ENCODE data around the gene TRPM6.

DNA sequence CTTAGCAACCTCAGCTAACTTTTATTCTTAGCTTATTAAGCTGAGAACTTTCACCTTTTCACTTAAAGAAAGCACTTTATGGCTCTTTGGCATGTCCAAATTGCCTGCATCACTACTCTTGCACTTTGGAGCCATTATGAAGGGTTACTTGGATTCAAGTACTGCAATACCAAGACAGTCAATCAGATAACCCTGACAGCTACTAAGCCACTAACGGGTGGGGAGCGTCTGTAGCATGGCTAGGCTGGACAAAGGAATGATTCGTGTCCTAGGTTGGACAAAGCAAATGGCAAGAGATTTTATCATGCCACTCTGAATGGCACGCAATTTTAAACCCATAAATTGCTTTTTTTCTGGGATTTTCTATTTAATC lies 39.6 kb downstream of the TRPM6 start:
- no peak for TF ChIP-seq TAF1 (IDR thresholded peaks at IDR 0.05; ENCODE audit: borderline replicate concordance, low read depth, low read length)
- TF ChIP-seq POLR2AphosphoS5 (IDR thresholded peaks at IDR 0.05; ENCODE audit: low read depth, low read length): no peak
